Activated CD4-positive, alpha-beta T cell treated with anti-CD3 and anti-CD28 coated beads for 36 hours (primary cell): ENCODE results near the gene ZNF213. TPM values are rescaled to one million over a fixed set of nuclear protein-coding genes. Genes with fewer than 3 reads are reported as not detected.

Experiments used
- ATAC-seq: fragments of 200-7000 bp; cut with Tn5 transposase; one replicate; pipeline ENCODE4 v1.10.0; 2021; ENCODE audit warnings: mild to moderate bottlenecking, moderate library complexity
- CTCF ChIA-PET: fragments of 350-600 bp; sonication (Branson Sonifier 250); formaldehyde crosslinking; loops from one replicate; lab custom pipeline; 2021; ENCODE audit warnings: antibody characterized with exemption; lab: Charles Lee
- POLR2A ChIA-PET: fragments of 350-600 bp; sonication (Branson Sonifier 250); formaldehyde crosslinking; loops from one replicate; lab custom pipeline; 2021; ENCODE audit warnings: antibody characterized with exemption, inconsistent platforms; lab: Charles Lee
- DNase-seq: peaks from one replicate; pipeline ENCODE4 v3.0.0-alpha.2; 2020
- H3K27ac Mint-ChIP-seq: one replicate; pipeline ENCODE4 v1.8.0; 2021; ENCODE audit warnings: mixed read lengths
- H3K27me3 Mint-ChIP-seq: one replicate; pipeline ENCODE4 v1.8.0; 2021; ENCODE audit warnings: mixed read lengths
- H3K36me3 Mint-ChIP-seq: one replicate; pipeline ENCODE4 v1.8.0; 2021; ENCODE audit warnings: low read depth, mixed read lengths
- H3K4me1 Mint-ChIP-seq: one replicate; pipeline ENCODE4 v1.8.0; 2021; ENCODE audit warnings: mixed read lengths
- H3K4me3 Mint-ChIP-seq: one replicate; pipeline ENCODE4 v1.8.0; 2021; ENCODE audit warnings: mild to moderate bottlenecking, moderate library complexity, mixed read lengths
- H3K9me3 Mint-ChIP-seq: one replicate; pipeline ENCODE4 v1.8.0; 2021; ENCODE audit warnings: low read depth, mixed read lengths
- intact Hi-C, 2 experiments: fragments of 100-400 bp; cut with DNase I in 1 of 2; cut with micrococcal nuclease in 1 of 2; formaldehyde crosslinking; loops; one replicate each; pipeline versions ENCODE4 v1.14.2 to v1.15.1; 2022 to 2024; cut with DNase I, micrococcal nuclease
- total RNA-seq, 2 experiments: library from RNA; stranded (reverse); gene quantifications; one replicate each; pipeline ENCODE4 v1.2.3, GENCODE V29; 2021

ZNF213 gene
- total RNA-seq, 2 experiments from 2014 or later, result 7.6 to 8.3 TPM

- peak; percentile 79 for DNase-seq
- peak; percentile 7 for ATAC-seq
- peak overlapping the region; percentile 79 for H3K4me3 Mint-ChIP-seq
- H3K36me3 Mint-ChIP-seq, result peaks cover 3% of the 10 kb centered on the region
- CTCF ChIA-PET, result interaction anchor here (0.5 to 2.9 kb wide), 25 partner anchors 9 to 351 kb away, joined by 3 to 27 read pairs (median 5); partner anchors contain the start of genes IL32, OR1F1, ZNF174 and ZNF213
- POLR2A ChIA-PET, result interaction anchor here (0.6 to 2.8 kb wide), 7 partner anchors 9 to 127 kb away, joined by 3 to 16 read pairs (median 4); partner anchors contain the start of gene ZNF213
- H3K9me3 Mint-ChIP-seq, result peaks cover 2% of the 10 kb centered on the region
- peaks cover 2% of the 10 kb centered on the region for H3K27me3 Mint-ChIP-seq
- peak overlapping the region; percentile 89 for H3K27ac Mint-ChIP-seq
- intact Hi-C loops, result loop anchor here (1.0 to 5.0 kb wide), 19 partner anchors 9 to 353 kb away; partner anchors contain the start of genes CLUAP1 (in 1 of the 2), OR1F1 (in 1 of the 2), THOC6 (in 1 of the 2) and ZNF174 (in 1 of the 2)
- peaks cover 22% of the 10 kb centered on the region for H3K4me1 Mint-ChIP-seq
Observed at GRCh38 chr16:3149630-3150345, 15.0 kb downstream of the ZNF213 start.

DNA sequence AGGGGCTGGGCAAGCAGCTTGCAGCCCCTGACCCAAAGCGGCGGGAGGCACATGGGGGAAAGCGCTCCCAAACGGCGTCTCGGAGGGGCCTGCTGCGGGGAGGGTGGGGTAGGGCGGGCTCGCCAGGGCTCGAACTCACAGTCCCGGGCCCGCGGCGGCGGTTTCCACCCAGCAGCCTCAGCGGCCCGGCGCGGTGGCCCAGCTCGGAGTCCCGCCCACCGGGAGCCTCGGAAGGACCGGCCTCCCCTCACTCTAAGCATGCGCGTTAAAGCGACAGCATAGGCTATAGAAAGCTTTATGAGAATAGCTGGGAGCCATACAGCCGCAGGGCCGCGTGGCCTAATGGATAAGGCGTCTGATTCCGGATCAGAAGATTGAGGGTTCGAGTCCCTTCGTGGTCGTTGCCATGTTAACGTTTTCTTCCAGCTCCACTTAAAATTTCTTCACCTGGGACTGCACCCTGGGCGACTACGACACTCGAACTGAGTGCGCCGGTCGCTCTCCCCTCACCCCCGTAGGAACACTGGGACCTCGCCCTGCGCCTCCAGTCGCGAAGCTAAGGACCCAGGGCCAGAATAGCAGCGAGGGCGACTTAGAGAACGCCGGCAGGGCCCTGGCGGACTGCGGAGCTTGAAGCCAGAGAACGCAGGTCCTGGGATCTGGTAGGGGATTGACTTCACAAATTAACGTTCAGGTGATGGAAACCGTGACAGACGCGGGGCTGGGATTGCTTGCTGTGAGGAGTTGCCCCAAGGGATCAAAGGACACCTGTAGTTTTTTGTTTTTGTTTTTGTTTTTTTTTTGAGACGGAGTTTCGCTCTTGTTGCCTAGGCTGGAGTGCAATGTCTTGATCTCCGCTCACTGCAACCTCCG, 15.8 kb downstream of the ZNF213 start:
- H3K27me3 Mint-ChIP-seq, result peaks cover 2% of the 10 kb centered on the region
- H3K9me3 Mint-ChIP-seq, result peaks cover 2% of the 10 kb centered on the region
- H3K4me3 Mint-ChIP-seq, result peak overlapping the region; percentile 79
- intact Hi-C loops, result loop anchor here (1.0 to 5.0 kb wide), 19 partner anchors 8 to 352 kb away; partner anchors contain the start of genes CLUAP1 (in 1 of the 2), OR1F1 (in 1 of the 2), THOC6 (in 1 of the 2) and ZNF174 (in 1 of the 2)
- ATAC-seq (peak; percentile 85), DNase-seq (peak; percentile 99)
- ChIA-PET CTCF (interaction anchor here (0.5 to 2.5 kb wide), 26 partner anchors 9 to 350 kb away, joined by 3 to 27 read pairs (median 4); partner anchors contain the start of genes IL32, OR1F1, ZNF174 and ZNF213), POLR2A (interaction anchor here (0.6 to 2.8 kb wide), 6 partner anchors 8 to 128 kb away, joined by 3 to 16 read pairs (median 4); partner anchors contain the start of gene ZNF213)
- peak overlapping the region; percentile 89 for H3K27ac Mint-ChIP-seq
- H3K4me1 Mint-ChIP-seq, result peaks cover 22% of the 10 kb centered on the region
- H3K36me3 Mint-ChIP-seq, result peaks cover 3% of the 10 kb centered on the region

DNA sequence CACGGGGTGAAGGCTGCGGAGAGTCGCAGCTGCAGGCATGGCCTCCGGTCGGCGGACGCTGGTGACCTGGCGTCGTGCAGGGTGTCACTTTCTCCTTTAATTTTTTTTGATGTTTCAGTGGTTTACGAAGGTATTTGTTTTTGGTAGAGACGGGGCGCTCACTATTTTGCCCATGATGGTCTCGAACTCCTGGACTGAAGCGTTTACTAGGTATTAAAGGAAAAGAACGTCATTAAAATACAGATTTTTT, 17.1 kb downstream of the ZNF213 start:
- DNase-seq, result peak; percentile 59
- Mint-ChIP-seq H3K27me3 (peaks cover 2% of the 10 kb centered on the region), H3K4me3 (peak overlapping the region; percentile 79), H3K4me1 (peaks cover 22% of the 10 kb centered on the region), H3K9me3 (peaks cover 2% of the 10 kb centered on the region), H3K27ac (peak overlapping the region; percentile 89), H3K36me3 (peaks cover 3% of the 10 kb centered on the region)
- ChIA-PET POLR2A (no interaction called here), CTCF (interaction anchor here (1.1 to 2.0 kb wide), 3 partner anchors 20 to 92 kb away, joined by 3 to 11 read pairs (median 4); no protein-coding TSS in a partner anchor)
- intact Hi-C loops, result loop anchor here (2.0 to 5.0 kb wide), 2 partner anchors 37 to 350 kb away; partner anchors contain the start of genes CLUAP1 (in 1 of the 2) and OR1F1 (in 1 of the 2)
- no peak for ATAC-seq

DNA sequence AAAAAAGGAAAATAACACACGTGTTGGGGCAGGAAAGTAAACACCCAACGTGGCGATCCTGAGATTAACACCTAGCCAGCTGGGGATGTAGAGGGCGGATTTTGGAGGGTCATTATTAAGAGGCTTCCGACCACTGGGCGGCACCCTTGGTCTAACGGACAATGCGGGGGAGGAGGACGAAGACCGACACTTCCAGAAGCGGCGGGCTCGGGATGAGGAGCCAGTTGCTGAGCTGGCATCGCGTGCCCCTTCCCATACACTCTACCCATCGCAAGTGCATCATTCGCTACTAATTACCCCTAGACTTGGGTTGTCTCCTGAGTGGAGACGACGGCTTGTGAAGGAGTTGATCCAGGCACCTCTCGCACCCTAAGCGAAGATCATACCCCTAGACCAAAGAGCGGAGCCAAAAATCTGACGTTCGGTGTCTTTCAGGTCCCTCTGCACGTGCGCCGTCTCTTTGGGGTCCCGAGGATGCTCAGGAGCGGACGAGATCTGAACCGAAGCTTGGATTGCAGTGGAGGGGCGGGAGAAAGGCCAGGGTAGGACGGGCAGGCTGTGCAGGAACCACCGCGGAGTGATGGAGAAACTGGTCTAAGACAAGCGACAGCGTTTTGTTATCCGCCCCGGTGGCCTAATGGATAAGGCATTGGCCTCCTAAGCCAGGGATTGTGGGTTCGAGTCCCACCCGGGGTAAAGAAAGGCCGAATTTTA, 17.6 kb downstream of the ZNF213 start:
- intact Hi-C loops, result loop anchor here (2.0 to 5.0 kb wide), 2 partner anchors 36 to 350 kb away; partner anchors contain the start of genes CLUAP1 (in 1 of the 2) and OR1F1 (in 1 of the 2)
- Mint-ChIP-seq H3K4me3 (peak overlapping the region; percentile 79), H3K27me3 (peaks cover 3% of the 10 kb centered on the region), H3K4me1 (peaks cover 22% of the 10 kb centered on the region), H3K27ac (peak overlapping the region; percentile 89), H3K9me3 (peaks cover 2% of the 10 kb centered on the region), H3K36me3 (peaks cover 3% of the 10 kb centered on the region)
- DNase-seq (peak; percentile 93), ATAC-seq (peak; percentile 17)
- ChIA-PET CTCF (interaction anchor here (0.8 to 1.3 kb wide), 3 partner anchors 19 to 93 kb away, joined by 3 to 4 read pairs (median 3); no protein-coding TSS in a partner anchor), POLR2A (no interaction called here)

DNA sequence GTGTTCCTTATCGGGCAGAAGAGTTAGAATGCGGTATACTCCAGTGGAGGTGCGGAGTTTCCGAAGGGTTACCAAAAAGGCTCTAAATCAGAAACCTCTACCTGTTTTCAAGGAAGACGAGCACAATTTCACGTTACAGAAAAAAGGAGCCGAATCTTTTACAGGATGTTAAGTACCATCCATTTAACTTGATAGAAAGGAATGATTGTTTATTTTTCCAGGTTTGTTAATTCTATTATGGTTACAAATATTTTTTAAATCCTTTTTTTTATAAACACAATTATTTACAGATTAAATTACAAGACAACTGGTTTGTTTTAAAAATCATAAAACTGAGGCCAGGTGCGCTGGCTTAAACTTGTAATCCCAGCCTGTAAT, 18.2 kb downstream of the ZNF213 start:
- peaks cover 26% of the 10 kb centered on the region for H3K4me1 Mint-ChIP-seq
- no peak for DNase-seq

DNA sequence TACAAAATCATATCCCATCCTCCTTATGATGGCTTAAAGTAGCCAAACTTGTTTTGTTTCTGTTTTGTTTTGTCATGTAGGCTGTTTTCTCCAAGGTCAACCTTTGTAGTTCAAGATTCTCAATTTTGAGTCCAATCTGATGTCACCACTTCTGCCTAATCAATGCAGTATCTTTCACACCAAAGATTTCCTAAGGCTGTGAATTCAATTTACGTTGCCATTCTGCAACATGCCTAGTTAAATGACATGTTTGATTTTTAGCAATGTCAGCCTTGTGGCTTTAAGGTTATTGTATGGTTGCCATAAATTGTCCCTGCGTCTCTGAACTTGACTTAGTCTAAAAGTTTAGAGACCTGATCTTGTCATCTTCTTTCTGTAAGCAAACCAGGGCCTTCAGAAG, 20.4 kb downstream of the ZNF213 start:
- Mint-ChIP-seq H3K4me1 (peaks cover 34% of the 10 kb centered on the region), H3K9me3 (peaks cover 2% of the 10 kb centered on the region), H3K27ac (no peak overlapping the region), H3K36me3 (peaks cover 5% of the 10 kb centered on the region), H3K4me3 (no peak overlapping the region), H3K27me3 (peaks cover 8% of the 10 kb centered on the region)
- no peak for DNase-seq
- intact Hi-C loops, result no loop called here
- ChIA-PET POLR2A (no interaction called here), CTCF (interaction anchor here (0.8 to 0.9 kb wide), 2 partner anchors 23 to 34 kb away, joined by 3 to 4 read pairs; no protein-coding TSS in a partner anchor)
- no peak for ATAC-seq

More for the DNA sequence above, 18.2 kb downstream of the ZNF213 start:
- Mint-ChIP-seq H3K4me3 (peak overlapping the region; percentile 79), H3K9me3 (peaks cover 2% of the 10 kb centered on the region), H3K27me3 (peaks cover 8% of the 10 kb centered on the region), H3K27ac (peak overlapping the region; percentile 89), H3K36me3 (peaks cover 3% of the 10 kb centered on the region)
- POLR2A ChIA-PET, result no interaction called here
- intact Hi-C loops, result loop anchor here (2.0 to 5.0 kb wide), 2 partner anchors 36 to 349 kb away; partner anchors contain the start of genes CLUAP1 (in 1 of the 2) and OR1F1 (in 1 of the 2)
- CTCF ChIA-PET, result interaction anchor here (0.8 to 1.1 kb wide), 2 partner anchors 19 to 31 kb away, joined by 3 read pairs; no protein-coding TSS in a partner anchor
- no peak for ATAC-seq

GRCh38 chr16:3155972-3156371, 21.1 kb downstream of the ZNF213 start:
- peaks cover 5% of the 10 kb centered on the region for H3K36me3 Mint-ChIP-seq
- H3K4me3 Mint-ChIP-seq, result no peak overlapping the region
- DNase-seq (no peak), ATAC-seq (no peak)
- H3K27ac Mint-ChIP-seq, result no peak overlapping the region
- CTCF ChIA-PET, result interaction anchor here (0.8 kb wide), 1 partner anchor 24 kb away, joined by 4 read pairs; no protein-coding TSS in a partner anchor
- H3K4me1 Mint-ChIP-seq, result peaks cover 31% of the 10 kb centered on the region
- peaks cover 2% of the 10 kb centered on the region for H3K9me3 Mint-ChIP-seq
- POLR2A ChIA-PET, result no interaction called here
- intact Hi-C loops, result no loop called here
- H3K27me3 Mint-ChIP-seq, result peaks cover 8% of the 10 kb centered on the region

DNA sequence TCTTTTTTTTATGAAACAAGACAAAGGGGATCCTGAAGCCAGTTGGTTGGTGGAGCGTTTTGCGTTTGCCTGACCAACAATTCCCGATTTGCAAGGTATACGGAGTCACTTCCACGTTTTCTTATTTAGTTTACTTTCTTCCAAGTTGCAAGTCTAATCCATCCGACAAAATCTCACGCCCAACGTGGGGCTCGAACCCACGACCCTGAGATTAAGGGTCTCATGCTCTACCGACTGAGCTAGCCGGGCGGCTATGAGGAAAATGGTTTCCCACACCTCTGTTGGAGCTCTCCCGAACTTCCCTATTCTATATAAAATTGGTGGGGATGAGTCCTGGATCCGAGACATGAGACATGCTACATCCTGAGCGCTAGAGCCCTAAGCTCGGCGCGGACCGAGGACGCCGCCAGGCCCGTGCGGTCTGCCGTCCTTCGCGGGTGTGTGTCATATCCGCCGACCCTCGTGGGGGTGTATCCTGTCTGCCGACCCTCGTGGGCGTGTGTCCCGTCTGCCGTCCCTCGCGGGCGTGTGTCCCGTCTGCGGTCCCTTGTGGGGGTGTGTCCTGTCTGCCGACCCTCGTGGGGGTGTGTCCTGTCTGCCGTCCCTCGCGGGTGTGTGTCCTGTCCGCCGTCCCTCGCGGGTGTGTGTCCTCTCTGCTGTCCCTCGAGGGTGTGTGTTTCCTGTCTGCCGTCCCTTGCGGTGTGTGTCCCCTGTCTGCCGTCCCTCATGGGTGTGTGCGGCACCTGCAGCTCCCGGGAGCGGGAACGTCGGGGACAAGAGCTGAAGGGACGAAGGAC, 22.6 kb downstream of the ZNF213 start:
- Mint-ChIP-seq H3K4me3 (peak overlapping the region; percentile 87), H3K27me3 (peaks cover 8% of the 10 kb centered on the region), H3K36me3 (peaks cover 5% of the 10 kb centered on the region), H3K27ac (peak overlapping the region; percentile 63), H3K9me3 (peaks cover 2% of the 10 kb centered on the region), H3K4me1 (peaks cover 25% of the 10 kb centered on the region)
- POLR2A ChIA-PET, result interaction anchor here (1.0 kb wide), 1 partner anchor 80 kb away, joined by 3 read pairs; no protein-coding TSS in a partner anchor
- CTCF ChIA-PET, result interaction anchor here (0.6 to 1.1 kb wide), 3 partner anchors 14 to 129 kb away, joined by 3 to 4 read pairs (median 3); no protein-coding TSS in a partner anchor
- intact Hi-C loops, result loop anchor here (1.0 kb wide), 1 partner anchor 7 kb away; no protein-coding TSS in a partner anchor
- ATAC-seq (no peak), DNase-seq (peak; percentile 77)

GRCh38 chr16:3158026-3158509, 23.2 kb downstream of the ZNF213 start:
- peak overlapping the region; percentile 63 for H3K27ac Mint-ChIP-seq
- intact Hi-C loops, result loop anchor here (1.0 kb wide), 1 partner anchor 8 kb away; no protein-coding TSS in a partner anchor
- H3K4me1 Mint-ChIP-seq, result peaks cover 20% of the 10 kb centered on the region
- DNase-seq, result peak; percentile 34
- peaks cover 2% of the 10 kb centered on the region for H3K9me3 Mint-ChIP-seq
- ATAC-seq, result peak; percentile 9
- H3K27me3 Mint-ChIP-seq, result peaks cover 7% of the 10 kb centered on the region
- peak overlapping the region; percentile 87 for H3K4me3 Mint-ChIP-seq
- ChIA-PET CTCF (interaction anchor here (0.5 to 1.1 kb wide), 5 partner anchors 14 to 130 kb away, joined by 3 to 6 read pairs (median 4); no protein-coding TSS in a partner anchor), POLR2A (interaction anchor here (0.9 to 1.5 kb wide), 3 partner anchors 23 to 100 kb away, joined by 3 to 10 read pairs (median 3); partner anchors contain the start of gene ZNF213)
- peaks cover 2% of the 10 kb centered on the region for H3K36me3 Mint-ChIP-seq
